ENCODE measurements around the gene RNF150.
"Not testable (repeated sequence)": the region's sequence is repeated elsewhere in the genome, so short reads cannot be mapped to it uniquely, and the experiment has no call there.

RNF150 gene

DNA sequence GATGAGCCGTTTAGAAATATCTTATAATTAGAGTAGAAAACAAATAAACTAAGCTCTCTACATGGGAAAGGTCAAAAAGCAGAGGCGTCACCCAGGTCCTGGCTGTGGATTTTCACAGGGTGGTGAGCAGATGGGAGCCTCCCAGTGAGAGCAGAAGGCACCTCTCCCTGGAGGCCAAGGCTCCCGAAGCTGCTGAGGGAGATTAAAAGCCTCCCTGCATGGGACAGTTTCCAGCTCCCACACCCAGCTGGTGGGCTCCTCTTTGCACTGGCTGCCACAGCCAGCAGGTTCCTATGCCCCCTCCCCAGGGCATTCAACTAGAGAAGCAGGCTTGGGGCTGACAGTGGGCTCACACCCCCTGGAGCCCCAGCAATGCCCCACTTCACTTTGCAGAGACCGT is 321.8 kb downstream of the RNF150 start:
- ChIA-PET CTCF (no interaction called here), POLR2A (no interaction called here)
- TF ChIP-seq, protein P1, sequence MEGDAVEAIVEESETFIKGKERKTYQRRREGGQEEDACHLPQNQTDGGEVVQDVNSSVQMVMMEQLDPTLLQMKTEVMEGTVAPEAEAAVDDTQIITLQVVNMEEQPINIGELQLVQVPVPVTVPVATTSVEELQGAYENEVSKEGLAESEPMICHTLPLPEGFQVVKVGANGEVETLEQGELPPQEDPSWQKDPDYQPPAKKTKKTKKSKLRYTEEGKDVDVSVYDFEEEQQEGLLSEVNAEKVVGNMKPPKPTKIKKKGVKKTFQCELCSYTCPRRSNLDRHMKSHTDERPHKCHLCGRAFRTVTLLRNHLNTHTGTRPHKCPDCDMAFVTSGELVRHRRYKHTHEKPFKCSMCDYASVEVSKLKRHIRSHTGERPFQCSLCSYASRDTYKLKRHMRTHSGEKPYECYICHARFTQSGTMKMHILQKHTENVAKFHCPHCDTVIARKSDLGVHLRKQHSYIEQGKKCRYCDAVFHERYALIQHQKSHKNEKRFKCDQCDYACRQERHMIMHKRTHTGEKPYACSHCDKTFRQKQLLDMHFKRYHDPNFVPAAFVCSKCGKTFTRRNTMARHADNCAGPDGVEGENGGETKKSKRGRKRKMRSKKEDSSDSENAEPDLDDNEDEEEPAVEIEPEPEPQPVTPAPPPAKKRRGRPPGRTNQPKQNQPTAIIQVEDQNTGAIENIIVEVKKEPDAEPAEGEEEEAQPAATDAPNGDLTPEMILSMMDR (IDR thresholded peaks at IDR 0.05; ENCODE audit: control extremely low read depth, extremely low read depth, low read depth, missing control alignments): no peak
- DNase-seq (ENCODE audit: extremely low spot score): no peak

DNA sequence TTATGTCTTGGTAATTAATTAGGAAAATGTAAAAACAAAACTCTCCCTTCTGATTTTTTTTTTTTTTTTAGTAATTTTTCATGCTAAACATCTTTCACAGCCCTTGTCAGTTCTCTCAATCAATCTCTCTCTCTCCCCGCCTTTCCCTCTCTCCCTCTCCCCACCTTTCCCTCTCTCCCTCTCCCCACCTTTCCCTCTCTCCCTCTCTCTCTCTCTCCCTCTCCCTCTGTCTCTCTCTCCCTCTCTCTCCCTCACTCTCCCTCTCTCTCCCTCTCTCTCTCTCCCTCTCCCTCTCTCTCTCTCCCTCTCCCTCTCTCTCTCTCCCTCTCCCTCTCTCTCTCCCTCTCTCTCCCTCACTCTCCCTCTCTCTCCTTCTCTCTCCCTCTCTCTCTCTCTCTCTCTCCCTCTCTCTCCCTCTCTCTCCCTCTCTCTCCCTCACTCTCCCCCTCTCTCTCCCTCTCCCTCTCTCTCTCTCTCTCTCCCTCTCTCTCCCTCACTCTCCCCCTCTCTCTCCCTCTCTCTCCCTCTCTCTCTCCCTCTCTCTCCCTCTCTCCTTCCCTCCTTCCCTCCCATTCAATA is 322.6 kb downstream of the RNF150 start:
- CTCF ChIA-PET; DNase-seq (ENCODE audit: extremely low spot score): not testable (repeated sequence)
- POLR2A ChIA-PET: interaction anchor here (0.6 kb wide), 1 partner anchor 20 kb away, joined by 3 read pairs; no protein-coding TSS in a partner anchor

Data from GM10248 (cell line).